ENCODE data around the gene HIPK2. TPM values are rescaled to one million over a fixed set of nuclear protein-coding genes. Genes with fewer than 3 reads are reported as not detected.

The HIPK2 gene
- total and polyA plus RNA-seq, 2 experiments from 2014 or later = 23.2 to 47.0 TPM

DNA sequence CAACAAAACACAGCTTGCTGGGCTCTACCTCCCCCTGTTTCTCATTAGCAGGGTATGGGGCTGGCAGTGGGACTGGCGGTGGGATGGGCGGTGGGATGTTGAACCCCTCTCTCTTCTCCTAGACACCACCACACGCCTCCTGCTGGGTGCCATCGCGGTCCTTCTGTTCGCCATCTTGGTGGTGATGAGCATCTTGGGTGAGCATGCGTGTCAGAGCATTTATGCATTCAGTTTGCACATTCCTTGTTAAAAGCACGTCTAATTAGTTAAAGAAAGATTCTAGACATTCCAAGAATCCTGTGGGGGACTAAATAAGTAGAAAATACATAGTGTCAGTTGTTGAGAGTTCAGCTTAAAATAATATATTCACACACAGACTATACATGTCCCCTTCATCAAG lies 241.6 kb downstream of the HIPK2 start:
- no peak overlapping the region for H3K4me3 ChIP-seq
- H3K27ac ChIP-seq = no peak overlapping the region
- H3K27me3 ChIP-seq = no peaks in the 10 kb centered on the region
- no peaks in the 10 kb centered on the region for H3K4me1 ChIP-seq (ENCODE audit: low read depth)
- no peaks in the 10 kb centered on the region for H3K9me3 ChIP-seq (ENCODE audit: low read depth)
- no peak for DNase-seq (ENCODE audit: low read depth in 1 of 2, low spot score in 1 of 2)
- H3K36me3 ChIP-seq = no peaks in the 10 kb centered on the region
- TF ChIP-seq, protein P1, sequence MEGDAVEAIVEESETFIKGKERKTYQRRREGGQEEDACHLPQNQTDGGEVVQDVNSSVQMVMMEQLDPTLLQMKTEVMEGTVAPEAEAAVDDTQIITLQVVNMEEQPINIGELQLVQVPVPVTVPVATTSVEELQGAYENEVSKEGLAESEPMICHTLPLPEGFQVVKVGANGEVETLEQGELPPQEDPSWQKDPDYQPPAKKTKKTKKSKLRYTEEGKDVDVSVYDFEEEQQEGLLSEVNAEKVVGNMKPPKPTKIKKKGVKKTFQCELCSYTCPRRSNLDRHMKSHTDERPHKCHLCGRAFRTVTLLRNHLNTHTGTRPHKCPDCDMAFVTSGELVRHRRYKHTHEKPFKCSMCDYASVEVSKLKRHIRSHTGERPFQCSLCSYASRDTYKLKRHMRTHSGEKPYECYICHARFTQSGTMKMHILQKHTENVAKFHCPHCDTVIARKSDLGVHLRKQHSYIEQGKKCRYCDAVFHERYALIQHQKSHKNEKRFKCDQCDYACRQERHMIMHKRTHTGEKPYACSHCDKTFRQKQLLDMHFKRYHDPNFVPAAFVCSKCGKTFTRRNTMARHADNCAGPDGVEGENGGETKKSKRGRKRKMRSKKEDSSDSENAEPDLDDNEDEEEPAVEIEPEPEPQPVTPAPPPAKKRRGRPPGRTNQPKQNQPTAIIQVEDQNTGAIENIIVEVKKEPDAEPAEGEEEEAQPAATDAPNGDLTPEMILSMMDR (IDR thresholded peaks at IDR 0.05; ENCODE audit: low read depth, low read length) = no peak

DNA sequence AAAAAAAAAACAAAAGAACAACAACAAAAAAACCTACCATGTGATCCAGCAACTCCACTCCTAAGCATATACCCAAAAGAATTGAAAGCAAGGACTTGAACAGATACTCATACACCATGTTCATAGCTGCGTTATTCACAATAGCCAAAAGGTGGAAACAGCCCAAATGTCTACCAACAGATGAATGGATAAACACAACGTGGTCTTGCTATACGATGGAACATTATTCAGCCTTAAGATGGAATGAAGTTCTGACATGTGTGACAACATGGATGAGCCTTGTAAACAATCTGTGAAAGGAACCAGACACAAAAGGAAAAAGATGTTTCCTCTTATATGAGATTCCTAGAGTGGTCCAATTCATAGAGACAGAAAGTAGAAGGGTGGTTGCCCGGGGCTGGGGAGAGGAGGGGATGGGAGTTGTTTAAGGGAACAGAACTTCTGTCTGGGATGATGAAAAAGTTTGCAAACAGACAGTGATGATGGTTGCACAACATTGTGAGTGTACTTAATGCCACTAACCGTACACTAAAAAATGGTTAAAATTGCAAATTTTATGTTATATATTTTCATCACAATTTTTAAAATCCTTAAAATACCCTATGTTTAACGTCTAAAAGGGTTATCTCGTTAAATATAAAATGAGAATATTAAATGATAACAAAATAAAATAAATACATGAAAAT lies 242.7 kb downstream of the HIPK2 start:
- Histone ChIP-seq H3K27me3 (no peaks in the 10 kb centered on the region), H3K4me1 (ENCODE audit: low read depth) (no peaks in the 10 kb centered on the region), H3K9me3 (ENCODE audit: low read depth) (no peaks in the 10 kb centered on the region), H3K36me3 (no peaks in the 10 kb centered on the region), H3K4me3 (no peak overlapping the region), H3K27ac (no peak overlapping the region)
- TF ChIP-seq, protein P1 (IDR thresholded peaks at IDR 0.05; ENCODE audit: low read depth, low read length) = no peak
- DNase-seq (ENCODE audit: low read depth in 1 of 2, low spot score in 1 of 2) = no peak

DNA sequence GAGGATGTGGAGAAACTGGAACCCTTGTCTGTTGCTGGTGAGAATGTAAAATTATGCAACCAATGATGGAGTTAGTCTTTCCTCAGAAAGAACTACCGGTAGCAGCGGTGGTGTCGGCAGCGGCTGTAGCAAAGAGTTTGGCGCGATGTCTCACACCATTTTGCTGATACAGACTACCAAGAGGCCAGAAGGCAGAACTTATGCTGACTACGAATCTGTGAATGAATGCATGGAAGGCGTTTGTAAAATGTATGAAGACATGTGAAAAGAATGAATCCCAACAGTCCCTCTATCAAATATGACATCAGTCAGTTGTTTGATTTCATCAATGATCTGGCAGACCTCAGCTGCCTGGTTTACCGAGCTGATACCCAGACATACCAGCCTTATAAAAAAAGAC lies 243.7 kb downstream of the HIPK2 start:
- Histone ChIP-seq H3K27me3 (peaks cover 3% of the 10 kb centered on the region), H3K9me3 (ENCODE audit: low read depth) (no peaks in the 10 kb centered on the region), H3K36me3 (no peaks in the 10 kb centered on the region), H3K27ac (no peak overlapping the region), H3K4me3 (no peak overlapping the region), H3K4me1 (ENCODE audit: low read depth) (no peaks in the 10 kb centered on the region)
- no peak for DNase-seq (ENCODE audit: low read depth in 1 of 2, low spot score in 1 of 2)
- TF ChIP-seq, protein P1 (IDR thresholded peaks at IDR 0.05; ENCODE audit: low read depth, low read length) = no peak

DNA sequence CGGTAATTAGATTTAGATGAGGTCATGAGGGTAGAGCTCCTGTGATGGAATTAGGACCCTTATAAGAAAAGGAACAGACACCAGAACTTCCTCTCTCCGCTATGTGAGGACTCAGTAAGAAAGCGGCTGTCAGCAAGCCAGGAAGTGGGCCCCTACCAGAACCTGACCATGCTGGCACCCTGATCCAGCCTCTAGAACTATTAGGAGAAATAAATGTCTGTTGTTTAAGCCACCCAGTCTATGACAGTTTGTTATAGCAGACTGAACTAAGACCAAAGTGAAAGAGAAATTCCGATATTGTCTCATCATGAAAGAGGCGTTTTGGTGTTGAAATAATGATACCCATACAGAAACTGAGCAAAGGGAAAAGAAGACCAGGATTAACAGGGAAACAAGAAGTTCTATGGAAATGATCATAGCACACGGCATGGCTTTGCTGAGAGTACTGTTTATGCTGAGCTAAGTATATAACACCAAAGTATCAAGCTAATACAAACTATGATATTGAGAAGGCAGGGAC lies 245.1 kb downstream of the HIPK2 start:
- Histone ChIP-seq H3K36me3 (no peaks in the 10 kb centered on the region), H3K9me3 (ENCODE audit: low read depth) (no peaks in the 10 kb centered on the region), H3K27me3 (peaks cover 16% of the 10 kb centered on the region), H3K4me1 (ENCODE audit: low read depth) (no peaks in the 10 kb centered on the region), H3K4me3 (no peak overlapping the region), H3K27ac (no peak overlapping the region)
- DNase-seq (ENCODE audit: low read depth in 1 of 2, low spot score in 1 of 2) = no peak
- TF ChIP-seq, protein P1 (IDR thresholded peaks at IDR 0.05; ENCODE audit: low read depth, low read length) = no peak

DNA sequence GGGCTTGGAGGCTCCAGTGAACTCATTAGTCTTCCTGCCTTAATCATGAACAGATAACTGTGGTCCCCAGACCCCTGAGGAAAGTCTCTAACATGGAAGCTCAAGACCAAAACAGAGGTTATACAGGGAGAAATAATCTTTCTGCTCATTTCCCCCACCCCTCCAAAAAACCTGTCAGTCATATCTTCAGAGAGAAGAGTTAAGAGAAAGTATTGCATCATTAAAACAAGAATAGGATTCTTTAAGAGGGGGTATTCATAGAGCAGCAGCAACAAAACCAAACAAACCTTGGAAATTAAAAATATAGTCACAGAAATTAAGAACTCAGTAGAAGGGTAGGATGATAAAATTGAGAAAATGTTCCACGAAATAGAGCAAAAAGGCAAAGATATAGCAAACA lies 246.7 kb downstream of the HIPK2 start:
- H3K4me3 ChIP-seq = no peak overlapping the region
- TF ChIP-seq, protein P1 (IDR thresholded peaks at IDR 0.05; ENCODE audit: low read depth, low read length) = no peak
- H3K4me1 ChIP-seq (ENCODE audit: low read depth) = no peaks in the 10 kb centered on the region
- peaks cover 31% of the 10 kb centered on the region for H3K27me3 ChIP-seq
- H3K9me3 ChIP-seq (ENCODE audit: low read depth) = no peaks in the 10 kb centered on the region
- no peak overlapping the region for H3K27ac ChIP-seq
- no peak for DNase-seq (ENCODE audit: low read depth in 1 of 2, low spot score in 1 of 2)
- no peaks in the 10 kb centered on the region for H3K36me3 ChIP-seq
